Thoracic aorta (tissue), 2 donors: Measurements from ENCODE around the gene GALT. TPM values are rescaled to one million over a fixed set of nuclear protein-coding genes. Genes with fewer than 3 reads are reported as not detected.
A peak's percentile ranks its signal among the peaks of the same experiment; 100 is the strongest.

Source experiments
- ATAC-seq: fragments of 150-250 bp; one replicate; pipeline ENCODE4 v1.8.0; 2017; ENCODE audit warnings: low read depth; ENCODE audit not compliant: insufficient number of reproducible peaks, low FRiP score
- DNase-seq: peaks from one replicate; pipeline ENCODE4 v3.0.0-alpha.2; 2020; ENCODE audit warnings: low spot score
- H3K27ac ChIP-seq, 2 donors: fragments of 200-600 bp; sonication (generic); 1 replicate in 1 of 2; 2 replicates in 1 of 2; pipeline ENCODE4 v1.5.1; 2016; ENCODE audit warnings: mild to moderate bottlenecking in 2 of 2, moderate library complexity in 2 of 2
- H3K27me3 ChIP-seq: fragments of 200-600 bp; sonication (generic); replicated peaks from 2 replicates; pipeline ENCODE4 v1.6.0; 2016; ENCODE audit warnings: mild to moderate bottlenecking; ENCODE audit not compliant: insufficient read depth
- H3K36me3 ChIP-seq: fragments of 200-600 bp; sonication (generic); one replicate; pipeline ENCODE4 v1.5.1; 2016
- H3K4me1 ChIP-seq, 2 donors: fragments of 200-600 bp; sonication (generic); 1 replicate in 1 of 2; 2 replicates in 1 of 2; pipeline versions ENCODE4 v1.5.1 to v1.6.0; 2016; ENCODE audit warnings: low read depth in 2 of 2, mild to moderate bottlenecking in 1 of 2; ENCODE audit not compliant: control insufficient read depth in 1 of 2
- H3K4me3 ChIP-seq: fragments of 200-600 bp; sonication (generic); 2 replicates; pipeline ENCODE4 v1.5.1; 2016; ENCODE audit warnings: mild to moderate bottlenecking
- H3K9me3 ChIP-seq: fragments of 200-600 bp; sonication (generic); 2 replicates; pipeline ENCODE4 v1.5.1; 2016
- CTCF ChIP-seq: fragments of 200-600 bp; sonication (generic); IDR thresholded peaks from one replicate; pipeline ENCODE4 v1.5.1; 2019; ENCODE audit warnings: antibody characterized with exemption
- total RNA-seq, 2 donors: library from RNA; depleted of rRNA; stranded (reverse); fragments of >200 nt; gene quantifications; one replicate each; pipeline versions ENCODE4 v1.1.0 to v1.2.3, GENCODE V29; 2016

The GALT gene
- total RNA-seq, 2 donors from 2014 or later, result 67.7 to 78.4 TPM

- H3K9me3 ChIP-seq, result no peaks in the 10 kb centered on the region
- DNase-seq, result no peak
- TF ChIP-seq CTCF, result no peak
- peak overlapping the region in 1 of 2 donors; percentile 6 for H3K27ac ChIP-seq
- H3K4me1 ChIP-seq, result peaks cover 0 to 48% of the 10 kb centered on the region in 2 donors
- H3K36me3 ChIP-seq, result peaks cover 5% of the 10 kb centered on the region
- no peaks in the 10 kb centered on the region for H3K27me3 ChIP-seq
- no peak for ATAC-seq
- H3K4me3 ChIP-seq, result no peak overlapping the region
Measured at GRCh38 chr9:34686231-34686630, 39.8 kb downstream of the GALT start.

- Histone ChIP-seq H3K9me3 (no peaks in the 10 kb centered on the region), H3K27me3 (no peaks in the 10 kb centered on the region), H3K4me1 (peaks cover 3 to 53% of the 10 kb centered on the region in 2 donors), H3K36me3 (peaks cover 5% of the 10 kb centered on the region), H3K4me3 (no peak overlapping the region), H3K27ac (no peak overlapping the region)
- ATAC-seq (no peak), DNase-seq (no peak)
- TF ChIP-seq CTCF, result no peak
Measured at GRCh38 chr9:34686732-34687131, 40.3 kb downstream of the GALT start.

GRCh38 chr9:34687276-34688030 is 41.0 kb downstream of the GALT start:
- no peak for ATAC-seq
- H3K27ac ChIP-seq, result no peak overlapping the region
- H3K4me1 ChIP-seq, result peaks cover 3 to 53% of the 10 kb centered on the region in 2 donors
- H3K36me3 ChIP-seq, result peaks cover 5% of the 10 kb centered on the region
- H3K4me3 ChIP-seq, result no peak overlapping the region
- H3K27me3 ChIP-seq, result no peaks in the 10 kb centered on the region
- no peak for DNase-seq
- no peaks in the 10 kb centered on the region for H3K9me3 ChIP-seq
- TF ChIP-seq CTCF, result no peak

GRCh38 chr9:34688329-34689115 is 42.0 kb downstream of the GALT start:
- peaks cover 3 to 53% of the 10 kb centered on the region in 2 donors for H3K4me1 ChIP-seq
- no peak for TF ChIP-seq CTCF
- no peaks in the 10 kb centered on the region for H3K9me3 ChIP-seq
- H3K4me3 ChIP-seq, result no peak overlapping the region
- no peak overlapping the region for H3K27ac ChIP-seq
- DNase-seq (no peak), ATAC-seq (no peak)
- no peaks in the 10 kb centered on the region for H3K27me3 ChIP-seq
- H3K36me3 ChIP-seq, result peaks cover 5% of the 10 kb centered on the region

GRCh38 chr9:34689116-34689470 is 42.6 kb downstream of the GALT start:
- H3K27me3 ChIP-seq, result no peaks in the 10 kb centered on the region
- no peak for TF ChIP-seq CTCF
- no peak overlapping the region for H3K4me3 ChIP-seq
- no peaks in the 10 kb centered on the region for H3K36me3 ChIP-seq
- DNase-seq (no peak), ATAC-seq (no peak)
- H3K9me3 ChIP-seq, result no peaks in the 10 kb centered on the region
- peaks cover 3 to 53% of the 10 kb centered on the region in 2 donors for H3K4me1 ChIP-seq
- no peak overlapping the region for H3K27ac ChIP-seq
